Measurements from ENCODE around the gene NAA25.
"Not testable (repeated sequence)": the region's sequence is repeated elsewhere in the genome, so short reads cannot be mapped to it uniquely, and the experiment has no call there.

Gene NAA25

DNA sequence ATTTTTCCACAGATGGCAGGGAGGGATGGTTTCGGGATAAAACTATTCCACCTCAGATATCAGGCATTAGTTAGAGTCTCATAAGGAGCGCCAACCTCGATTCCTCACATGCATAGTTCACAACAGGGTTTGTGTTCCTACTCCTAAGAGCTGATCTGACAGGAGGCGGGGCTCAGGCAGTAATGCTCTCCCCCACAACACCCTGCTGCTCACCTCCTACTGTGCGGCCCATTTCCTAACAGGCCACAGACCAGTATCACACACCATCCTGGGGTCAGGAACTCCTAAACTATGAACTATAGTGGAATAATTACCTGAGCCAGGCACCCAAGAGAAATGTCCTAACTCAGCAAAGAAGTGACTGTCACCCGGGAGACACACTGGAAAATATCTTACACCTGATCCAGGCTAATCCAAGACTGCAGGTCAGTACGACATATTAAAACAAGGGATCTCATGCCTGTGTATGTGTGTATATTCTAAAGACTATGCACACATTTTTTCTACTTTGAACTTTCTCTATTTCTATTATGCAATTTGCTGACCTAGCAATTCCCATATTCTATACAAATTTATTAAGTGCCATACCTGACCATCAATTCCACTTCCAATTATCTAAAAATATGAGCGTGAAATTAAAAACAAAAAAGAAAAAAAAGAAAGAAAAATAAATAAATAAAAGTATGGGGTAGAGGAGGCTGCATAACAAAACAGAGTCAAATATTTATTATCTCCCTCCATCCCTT, 4.7 kb downstream of the NAA25 start:
- TF ChIP-seq, protein P1, sequence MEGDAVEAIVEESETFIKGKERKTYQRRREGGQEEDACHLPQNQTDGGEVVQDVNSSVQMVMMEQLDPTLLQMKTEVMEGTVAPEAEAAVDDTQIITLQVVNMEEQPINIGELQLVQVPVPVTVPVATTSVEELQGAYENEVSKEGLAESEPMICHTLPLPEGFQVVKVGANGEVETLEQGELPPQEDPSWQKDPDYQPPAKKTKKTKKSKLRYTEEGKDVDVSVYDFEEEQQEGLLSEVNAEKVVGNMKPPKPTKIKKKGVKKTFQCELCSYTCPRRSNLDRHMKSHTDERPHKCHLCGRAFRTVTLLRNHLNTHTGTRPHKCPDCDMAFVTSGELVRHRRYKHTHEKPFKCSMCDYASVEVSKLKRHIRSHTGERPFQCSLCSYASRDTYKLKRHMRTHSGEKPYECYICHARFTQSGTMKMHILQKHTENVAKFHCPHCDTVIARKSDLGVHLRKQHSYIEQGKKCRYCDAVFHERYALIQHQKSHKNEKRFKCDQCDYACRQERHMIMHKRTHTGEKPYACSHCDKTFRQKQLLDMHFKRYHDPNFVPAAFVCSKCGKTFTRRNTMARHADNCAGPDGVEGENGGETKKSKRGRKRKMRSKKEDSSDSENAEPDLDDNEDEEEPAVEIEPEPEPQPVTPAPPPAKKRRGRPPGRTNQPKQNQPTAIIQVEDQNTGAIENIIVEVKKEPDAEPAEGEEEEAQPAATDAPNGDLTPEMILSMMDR (IDR thresholded peaks at IDR 0.05; ENCODE audit: low read depth, low read length) = no peak
- TF ChIP-seq, protein P2, sequence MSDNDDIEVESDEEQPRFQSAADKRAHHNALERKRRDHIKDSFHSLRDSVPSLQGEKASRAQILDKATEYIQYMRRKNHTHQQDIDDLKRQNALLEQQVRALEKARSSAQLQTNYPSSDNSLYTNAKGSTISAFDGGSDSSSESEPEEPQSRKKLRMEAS (IDR thresholded peaks at IDR 0.05; ENCODE audit: low read depth, low read length) = no peak
- no peak for TF ChIP-seq POLR2A (IDR thresholded peaks at IDR 0.05; ENCODE audit: extremely low read depth, insufficient read length)
- no peak for TF ChIP-seq MYC (IDR thresholded peaks at IDR 0.05; ENCODE audit: low read depth, low read length)
- no peak overlapping the region for H3K4me3 ChIP-seq (ENCODE audit: low read depth, low read length)
- peak; percentile 62 for DNase-seq (ENCODE audit: low read depth)

DNA sequence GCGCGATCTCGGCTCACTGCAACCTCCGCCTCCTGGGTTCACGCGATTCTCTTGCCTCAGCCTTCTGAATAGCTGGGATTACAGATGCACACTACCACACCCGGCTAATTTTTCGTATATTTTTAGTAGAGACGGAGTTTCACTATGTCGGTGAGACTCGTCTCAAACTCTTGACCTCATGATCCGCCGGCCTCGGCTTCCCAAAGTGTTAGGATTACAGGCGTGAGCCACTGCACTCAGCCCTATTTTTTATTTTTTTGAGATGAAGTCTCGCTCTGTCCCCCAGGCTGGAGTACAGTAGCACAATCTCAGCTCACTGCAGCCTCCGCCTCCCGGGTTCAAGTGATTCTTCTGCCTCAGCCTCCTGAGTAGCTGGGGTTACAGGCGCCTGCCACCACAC, 5.8 kb downstream of the NAA25 start:
- DNase-seq (ENCODE audit: low read depth); H3K4me3 ChIP-seq (ENCODE audit: low read depth, low read length): not testable (repeated sequence)

DNA sequence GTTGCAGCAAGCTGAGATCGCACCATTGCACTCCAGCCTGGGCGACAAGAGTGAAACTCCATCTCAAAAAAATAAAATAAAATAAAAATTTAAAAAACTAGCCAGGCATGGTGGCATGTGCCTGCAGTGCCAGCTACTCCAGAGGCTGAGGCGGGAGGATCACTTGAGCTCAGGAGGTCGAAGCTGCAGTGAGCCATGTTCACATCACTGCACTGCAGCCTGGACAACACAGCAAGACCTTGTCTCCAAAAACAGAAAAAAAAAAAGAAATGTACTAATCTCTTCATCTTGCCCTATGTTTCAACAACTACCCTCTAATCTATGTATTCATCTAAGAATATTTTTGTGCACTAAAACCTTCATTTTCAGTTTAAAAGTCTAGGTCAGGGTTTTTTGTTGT, 6.5 kb downstream of the NAA25 start:
- TF ChIP-seq POLR2A (IDR thresholded peaks at IDR 0.05; ENCODE audit: extremely low read depth, insufficient read length) (no peak), MYC (IDR thresholded peaks at IDR 0.05; ENCODE audit: low read depth, low read length) (no peak)
- TF ChIP-seq, protein P1 (IDR thresholded peaks at IDR 0.05; ENCODE audit: low read depth, low read length) = no peak
- TF ChIP-seq, protein P2 (IDR thresholded peaks at IDR 0.05; ENCODE audit: low read depth, low read length) = no peak

DNA sequence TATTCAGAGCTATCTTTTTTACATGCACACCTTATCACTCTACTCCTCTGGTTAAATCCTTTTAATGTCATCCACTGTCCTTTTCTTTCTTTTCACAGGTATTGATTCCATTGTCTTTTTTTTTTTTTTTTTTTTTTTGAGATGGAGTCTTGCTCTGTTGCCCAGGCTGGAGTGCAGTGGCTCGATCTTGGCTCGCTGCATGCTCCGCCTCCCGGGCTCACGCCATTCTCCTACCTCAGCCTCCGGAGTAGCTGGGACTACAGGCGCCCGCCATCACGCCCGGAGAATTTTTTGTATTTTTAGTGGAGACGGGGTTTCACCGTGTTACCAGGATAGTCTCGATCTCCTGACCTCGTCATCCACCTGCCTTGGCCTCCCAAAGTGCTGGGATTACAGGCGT, 8.1 kb downstream of the NAA25 start:
- not testable (repeated sequence) for DNase-seq (ENCODE audit: low read depth); H3K4me3 ChIP-seq (ENCODE audit: low read depth, low read length)

More for the DNA sequence above, 6.5 kb downstream of the NAA25 start:
- no peak overlapping the region for H3K4me3 ChIP-seq (ENCODE audit: low read depth, low read length)
- DNase-seq (ENCODE audit: low read depth) = no peak

DNA sequence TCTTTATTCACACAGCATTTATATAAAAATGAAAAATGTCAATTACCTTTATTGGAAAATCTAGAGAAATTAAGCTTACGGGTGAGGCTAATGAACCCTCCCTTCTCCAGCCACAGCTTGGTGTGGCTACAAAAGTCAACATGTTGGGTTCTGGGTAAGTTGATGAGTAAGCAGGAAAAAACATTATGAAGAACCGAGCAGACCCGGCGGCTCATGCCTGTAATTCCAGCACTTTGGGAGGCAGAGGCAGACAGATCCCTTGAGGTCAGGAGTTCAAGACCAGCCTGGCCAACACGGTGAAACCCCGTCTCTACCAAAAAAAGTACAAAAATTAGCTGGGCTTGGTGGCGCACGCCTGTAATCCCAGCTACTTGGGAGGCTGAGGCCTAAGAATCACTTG, 10.9 kb downstream of the NAA25 start:
- no peak overlapping the region for H3K4me3 ChIP-seq (ENCODE audit: low read depth, low read length)
- no peak for TF ChIP-seq MYC (IDR thresholded peaks at IDR 0.05; ENCODE audit: low read depth, low read length)
- TF ChIP-seq, protein P1 (IDR thresholded peaks at IDR 0.05; ENCODE audit: low read depth, low read length) = no peak
- TF ChIP-seq POLR2A (IDR thresholded peaks at IDR 0.05; ENCODE audit: extremely low read depth, insufficient read length) = no peak
- TF ChIP-seq, protein P2 (IDR thresholded peaks at IDR 0.05; ENCODE audit: low read depth, low read length) = no peak
- no peak for DNase-seq (ENCODE audit: low read depth)

DNA sequence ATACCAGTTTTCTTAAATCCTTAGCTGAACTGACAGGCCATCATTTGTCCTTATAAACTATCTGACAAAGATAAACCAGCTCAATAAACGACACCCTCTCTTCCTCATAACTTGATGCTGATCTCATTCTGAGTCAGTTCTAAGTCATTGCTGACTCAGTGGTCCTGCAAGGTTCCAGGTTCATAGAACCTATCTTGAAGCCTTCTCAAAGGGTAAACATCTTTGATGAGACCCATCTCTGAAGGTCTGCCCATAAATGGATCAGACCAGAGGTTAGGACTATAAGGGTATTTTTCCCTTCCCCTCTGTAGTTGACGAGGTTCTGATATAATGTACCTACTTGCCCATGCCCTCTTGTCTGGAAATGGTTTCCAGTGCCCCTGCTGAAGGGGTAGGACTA, 11.9 kb downstream of the NAA25 start:
- TF ChIP-seq, protein P2 (IDR thresholded peaks at IDR 0.05; ENCODE audit: low read depth, low read length) = no peak
- no peak for TF ChIP-seq MYC (IDR thresholded peaks at IDR 0.05; ENCODE audit: low read depth, low read length)
- no peak for TF ChIP-seq POLR2A (IDR thresholded peaks at IDR 0.05; ENCODE audit: extremely low read depth, insufficient read length)
- TF ChIP-seq, protein P1 (IDR thresholded peaks at IDR 0.05; ENCODE audit: low read depth, low read length) = no peak
- H3K4me3 ChIP-seq (ENCODE audit: low read depth, low read length) = no peak overlapping the region
- DNase-seq (ENCODE audit: low read depth) = peak; percentile 39

DNA sequence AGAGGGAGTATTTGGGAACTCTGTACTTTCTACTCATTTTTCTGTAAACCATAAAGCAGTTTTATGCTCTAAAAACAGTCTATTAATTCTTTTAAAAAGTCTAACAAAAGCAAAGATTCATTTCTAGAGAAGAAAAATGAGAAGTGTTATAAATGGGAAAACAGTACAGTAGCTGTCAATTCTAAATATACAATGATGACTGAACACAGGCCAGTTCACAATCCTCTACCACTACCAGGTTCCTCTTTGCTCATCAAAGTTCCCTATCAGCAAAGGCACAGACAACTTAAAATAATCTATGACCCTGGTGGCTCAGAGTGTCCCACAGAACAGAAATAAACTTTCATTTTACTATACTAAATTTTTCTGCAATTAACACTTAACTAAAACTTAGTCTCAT, 12.5 kb downstream of the NAA25 start:
- TF ChIP-seq, protein P2 (IDR thresholded peaks at IDR 0.05; ENCODE audit: low read depth, low read length) = no peak
- TF ChIP-seq MYC (IDR thresholded peaks at IDR 0.05; ENCODE audit: low read depth, low read length) = no peak
- TF ChIP-seq POLR2A (IDR thresholded peaks at IDR 0.05; ENCODE audit: extremely low read depth, insufficient read length) = no peak
- TF ChIP-seq, protein P1 (IDR thresholded peaks at IDR 0.05; ENCODE audit: low read depth, low read length) = no peak
- DNase-seq (ENCODE audit: low read depth) = peak; percentile 35
- no peak overlapping the region for H3K4me3 ChIP-seq (ENCODE audit: low read depth, low read length)
